Stimulated activated CD4-positive, alpha-beta T cell treated with anti-CD3 and anti-CD28 coated beads, Interleukin-4, amount 100 ng/mL, for 1 hour (primary cell): ENCODE results near the gene PLEKHH3.

ENCODE experiments used
- DNase-seq: peaks from one replicate; pipeline ENCODE4 v3.0.0-alpha.2; 2020

PLEKHH3 gene, protein sequence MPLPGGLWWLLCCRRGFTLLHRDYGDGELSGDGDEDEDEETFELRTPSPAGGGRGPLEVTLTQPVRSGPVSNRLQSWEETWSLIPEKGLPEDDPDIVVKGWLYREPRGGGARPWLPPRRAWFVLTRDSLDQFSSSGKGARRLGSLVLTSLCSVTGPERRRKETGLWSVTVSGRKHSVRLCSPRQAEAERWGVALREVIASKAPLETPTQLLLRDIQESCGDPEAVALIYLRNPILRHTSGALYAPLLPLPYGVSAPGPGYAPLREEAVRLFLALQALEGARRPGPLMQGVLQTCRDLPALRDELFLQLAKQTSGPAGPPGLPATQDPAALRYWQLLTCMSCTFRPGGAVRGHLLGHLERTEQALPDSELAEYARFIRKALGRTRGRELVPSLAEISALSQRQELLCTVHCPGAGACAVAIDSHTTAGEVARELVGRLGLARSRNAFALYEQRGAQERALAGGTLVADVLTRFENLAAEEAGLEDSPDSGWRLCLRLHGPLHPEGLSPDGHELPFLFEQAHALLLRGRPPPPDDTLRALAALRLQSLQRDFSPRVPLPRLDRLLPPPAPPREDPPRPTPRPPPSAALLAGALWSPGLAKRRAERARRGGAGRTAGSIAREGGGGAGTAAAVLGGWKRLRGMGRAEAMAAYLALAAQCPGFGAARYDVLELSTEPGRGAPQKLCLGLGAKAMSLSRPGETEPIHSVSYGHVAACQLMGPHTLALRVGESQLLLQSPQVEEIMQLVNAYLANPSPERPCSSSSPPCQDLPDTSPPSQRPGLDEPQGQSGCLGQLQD

GRCh38 chr17:42676424-42677011, at the start of gene PLEKHH3:
Gene PLEKHH3 (minus strand): TSS chr17:42676994. CDS start chr17:42676563, 431 bp downstream.
- no peak for DNase-seq

DNA sequence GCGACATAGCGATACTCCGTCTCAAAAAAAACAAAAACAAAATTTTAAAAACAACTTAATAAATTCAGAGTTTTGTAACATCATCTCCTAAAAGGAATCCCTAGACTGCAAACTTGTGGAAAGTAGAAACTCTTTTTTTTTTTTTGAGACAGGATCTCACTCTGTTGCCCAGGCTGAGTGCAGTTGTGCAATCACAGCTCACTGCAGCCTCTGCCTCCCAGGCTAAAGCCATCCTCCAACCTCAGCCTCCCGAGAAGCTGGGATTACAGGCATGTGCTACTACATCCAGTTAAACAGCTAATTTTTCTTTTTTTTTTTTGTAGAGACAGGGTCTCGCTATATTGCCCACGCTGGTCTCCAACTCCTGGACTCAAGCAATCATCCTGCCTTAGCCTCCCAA, 48.3 kb upstream of the PLEKHH3 start:
- DNase-seq = no peak

DNA sequence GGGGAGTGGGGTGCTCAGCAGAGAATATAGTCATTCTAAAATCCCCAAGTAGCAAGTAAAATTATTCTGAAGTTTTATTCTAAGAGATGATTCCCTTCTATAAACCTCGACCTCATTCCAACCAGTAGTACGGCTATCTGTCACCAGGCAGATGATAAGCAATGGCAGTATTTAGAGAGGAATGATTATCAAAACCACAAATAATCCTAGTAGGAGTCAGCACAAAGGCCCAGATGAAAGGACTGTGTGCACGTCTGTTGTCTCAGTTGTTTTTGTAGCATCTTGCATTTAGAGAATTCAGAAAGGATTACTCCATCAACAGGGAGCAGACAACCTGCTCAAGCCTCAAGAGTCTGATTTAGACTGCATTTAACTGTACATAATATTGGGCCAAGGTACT, 46.8 kb upstream of the PLEKHH3 start:
- no peak for DNase-seq

DNA sequence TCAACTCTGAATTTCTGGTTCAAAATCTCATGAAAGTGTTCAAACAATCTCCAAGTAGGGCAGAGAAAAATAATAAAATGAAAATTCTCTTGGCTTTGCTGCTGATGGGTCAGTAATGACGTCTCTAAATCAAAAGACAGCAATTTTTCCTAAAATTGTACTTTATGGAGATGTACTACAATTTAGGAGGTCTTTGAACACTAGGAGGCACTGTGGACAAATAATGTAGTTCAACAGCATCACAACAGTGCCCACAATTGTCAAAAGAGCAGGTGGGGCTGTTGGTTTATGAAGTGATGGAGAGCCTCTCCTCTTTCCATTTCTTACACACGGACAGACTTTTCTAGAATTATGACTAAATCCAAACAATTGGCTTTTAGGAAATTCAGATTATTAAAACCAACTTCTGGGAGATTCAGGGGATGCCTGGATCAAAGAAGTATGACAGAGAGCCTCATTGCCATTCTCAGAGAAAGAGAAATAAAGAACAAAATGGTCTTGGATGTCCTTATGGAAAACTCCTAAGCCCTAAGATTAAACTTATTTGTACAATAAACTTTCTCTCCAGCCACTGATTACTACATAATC, 44.3 kb upstream of the PLEKHH3 start:
- DNase-seq = no peak

DNA sequence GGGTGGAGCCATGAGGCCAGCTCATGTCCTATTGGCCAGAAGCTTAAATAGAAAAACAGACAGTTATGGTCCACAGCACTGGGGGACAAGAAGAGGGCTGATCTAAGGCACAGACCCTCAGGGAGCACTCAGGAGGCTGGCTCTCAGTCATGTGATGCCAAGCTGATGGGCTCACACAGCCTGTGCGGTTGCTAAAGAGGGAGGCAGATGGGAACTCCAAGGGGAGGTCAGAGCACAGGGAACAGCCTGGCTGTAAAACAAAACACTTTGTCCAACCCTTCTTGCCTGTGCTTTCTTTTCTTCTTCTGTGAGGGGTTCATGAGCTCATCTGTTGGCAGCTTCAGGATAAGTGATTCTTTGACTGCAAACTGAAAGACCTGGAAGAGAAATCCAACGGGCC, 32.8 kb upstream of the PLEKHH3 start:
- DNase-seq = no peak

DNA sequence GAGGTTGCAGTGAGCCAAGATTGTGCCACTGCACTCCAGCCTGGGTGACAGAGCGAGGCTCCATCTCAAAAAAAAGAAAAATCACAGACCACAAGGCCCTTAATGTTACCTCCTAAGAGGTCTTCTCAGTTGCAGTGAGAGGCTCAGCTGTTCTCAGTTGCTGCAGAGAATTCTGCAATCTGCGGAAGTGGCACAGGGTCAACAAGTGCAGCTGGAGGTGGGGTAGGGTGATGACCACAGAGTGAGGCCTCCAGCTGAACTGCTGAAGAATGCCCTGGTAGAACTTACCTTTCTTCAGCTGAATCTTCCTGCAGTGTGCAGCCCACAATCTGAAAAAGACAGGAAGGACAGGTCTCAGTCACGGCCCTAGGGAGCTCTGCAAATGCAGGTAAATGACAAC, 31.8 kb upstream of the PLEKHH3 start:
- DNase-seq = no peak

DNA sequence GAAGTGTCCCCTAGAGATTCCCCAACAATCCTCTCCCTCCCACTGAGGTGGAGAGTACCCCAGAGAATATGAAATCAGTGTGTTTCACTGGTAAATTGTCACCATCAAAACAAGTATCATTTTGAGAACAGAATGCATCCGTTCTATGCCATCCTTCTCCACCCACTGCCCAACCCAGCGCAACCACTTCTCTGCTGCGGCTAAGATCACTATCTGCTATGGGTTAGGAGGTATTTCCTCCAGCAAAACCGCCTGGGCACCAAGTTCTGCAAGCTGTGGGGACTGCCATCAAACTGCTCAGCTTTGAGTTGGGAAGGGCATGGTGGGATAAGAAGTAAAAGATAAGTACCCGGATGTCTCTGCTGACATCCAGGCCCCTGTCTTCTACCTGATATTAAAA, 29.9 kb upstream of the PLEKHH3 start:
- DNase-seq = peak; percentile 32

- no peak for DNase-seq
Observed at GRCh38 chr17:42704837-42705494, 28.2 kb upstream of the PLEKHH3 start.

- DNase-seq = no peak
Observed at GRCh38 chr17:42704490-42704836, 27.7 kb upstream of the PLEKHH3 start.

GRCh38 chr17:42702446-42702845, 25.7 kb upstream of the PLEKHH3 start:
- no peak for DNase-seq

GRCh38 chr17:42700586-42701289, 23.9 kb upstream of the PLEKHH3 start:
- no peak for DNase-seq

DNA sequence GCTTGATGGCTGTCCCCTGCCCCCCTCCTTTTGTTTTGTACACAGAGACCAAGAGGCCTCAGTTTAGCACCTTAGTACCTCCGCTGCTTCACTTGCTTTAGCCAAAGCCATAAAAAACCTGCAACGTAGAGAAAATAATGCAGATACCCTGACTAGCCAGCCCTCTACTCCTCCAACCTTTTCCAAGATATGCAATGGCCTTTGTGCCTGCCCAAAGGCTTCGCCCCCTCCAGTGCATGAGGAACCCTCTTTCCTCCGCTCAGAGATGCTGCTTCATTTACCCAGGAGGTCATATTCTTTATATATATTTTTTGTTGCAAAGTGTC, 22.6 kb upstream of the PLEKHH3 start:
- no peak for DNase-seq

GRCh38 chr17:42698736-42699414, 22.1 kb upstream of the PLEKHH3 start:
- no peak for DNase-seq

DNA sequence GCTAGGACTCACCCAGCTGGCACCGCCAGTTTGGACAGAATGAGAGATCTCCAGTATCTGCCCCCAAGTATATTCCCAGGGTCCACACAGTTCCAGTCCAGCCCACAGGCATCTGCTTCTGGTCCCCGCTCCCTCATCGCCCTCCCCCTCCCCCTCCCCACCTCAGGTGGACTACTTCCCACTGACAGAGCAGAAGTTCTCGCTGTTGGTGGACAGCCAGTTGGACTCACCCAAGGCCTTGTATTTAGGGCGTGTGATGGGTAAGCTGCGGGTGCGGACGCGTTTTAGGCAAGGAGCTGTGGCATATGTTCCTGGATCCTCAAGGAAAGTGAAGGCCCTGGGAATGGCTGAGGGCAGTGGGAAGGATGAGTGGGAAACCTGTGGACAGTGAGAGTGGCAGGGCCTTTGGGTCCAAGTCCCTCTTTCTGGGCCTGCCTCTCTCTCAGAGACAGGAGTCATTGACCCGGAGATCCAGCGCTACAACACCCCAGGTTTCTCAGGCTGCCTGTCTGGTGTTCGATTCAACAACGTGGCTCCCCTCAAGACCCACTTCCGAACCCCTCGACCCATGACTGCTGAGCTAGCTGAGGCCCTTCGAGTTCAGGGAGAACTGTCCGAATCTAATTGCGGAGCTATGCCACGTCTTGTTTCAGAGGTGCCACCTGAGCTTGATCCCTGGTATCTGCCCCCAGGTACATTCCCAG, 20.5 kb upstream of the PLEKHH3 start:
- no peak for DNase-seq

- DNase-seq = no peak
Observed at GRCh38 chr17:42695500-42695899, 18.7 kb upstream of the PLEKHH3 start.

DNA sequence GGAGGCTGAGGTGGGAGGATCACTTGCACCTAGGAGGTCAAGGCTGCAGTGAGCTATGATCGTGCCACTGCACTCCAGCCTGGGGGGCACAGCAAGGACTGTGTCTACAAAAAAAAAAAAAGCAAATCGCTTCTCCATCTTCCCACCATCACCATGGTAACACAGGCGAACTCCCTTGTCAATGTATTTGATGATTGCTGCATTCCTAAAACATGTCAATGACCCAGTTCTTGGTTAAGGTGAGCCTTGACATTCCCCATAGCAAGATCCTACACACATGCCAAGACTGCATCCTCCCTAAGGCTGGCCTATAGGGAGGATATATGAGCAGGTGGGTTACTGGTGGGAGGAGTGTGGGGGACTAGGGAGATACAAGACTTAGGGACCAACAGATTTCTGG, 17.7 kb upstream of the PLEKHH3 start:
- DNase-seq = no peak

- DNase-seq = no peak
Observed at GRCh38 chr17:42692489-42692888, 15.7 kb upstream of the PLEKHH3 start.

GRCh38 chr17:42691021-42691545, 14.3 kb upstream of the PLEKHH3 start:
- DNase-seq = no peak

GRCh38 chr17:42690596-42690995, 13.8 kb upstream of the PLEKHH3 start:
- no peak for DNase-seq

DNA sequence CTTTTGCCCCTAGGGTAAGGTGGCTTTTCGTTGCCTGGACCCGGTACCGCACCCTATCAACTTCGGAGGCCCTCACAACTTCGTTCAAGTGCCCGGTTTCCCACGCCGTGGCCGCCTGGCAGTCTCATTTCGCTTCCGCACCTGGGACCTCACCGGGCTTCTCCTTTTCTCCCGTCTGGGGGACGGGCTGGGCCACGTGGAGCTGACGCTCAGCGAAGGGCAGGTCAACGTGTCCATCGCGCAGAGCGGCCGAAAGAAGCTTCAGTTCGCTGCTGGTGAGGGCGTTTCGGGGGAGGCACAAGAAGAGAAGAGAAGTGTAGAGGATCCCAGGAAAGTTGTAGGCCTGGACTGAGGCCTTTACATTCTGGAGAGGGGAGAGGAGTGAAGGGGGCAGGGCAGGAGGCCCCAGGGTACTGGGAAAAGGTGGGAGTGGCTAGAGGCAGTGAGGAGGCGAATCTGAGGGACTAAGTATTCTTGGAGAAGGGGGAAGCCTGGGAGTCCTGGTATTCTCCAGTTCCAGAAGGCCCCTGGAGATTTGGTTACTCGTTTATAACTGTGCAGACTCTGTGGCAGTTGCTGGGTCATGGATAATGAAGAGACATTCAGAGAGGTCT, 11.0 kb upstream of the PLEKHH3 start:
- no peak for DNase-seq
